Activated CD4-positive, alpha-beta T cell treated with anti-CD3 and anti-CD28 coated beads, Interleukin-2, amount 50 U/mL, for 4 hours (primary cell): Measurements from ENCODE around the gene CACFD1.

Source experiments
- DNase-seq, 2 experiments: peaks; one replicate each; pipeline ENCODE4 v3.0.0-alpha.2; 2020

The CACFD1 gene

DNA sequence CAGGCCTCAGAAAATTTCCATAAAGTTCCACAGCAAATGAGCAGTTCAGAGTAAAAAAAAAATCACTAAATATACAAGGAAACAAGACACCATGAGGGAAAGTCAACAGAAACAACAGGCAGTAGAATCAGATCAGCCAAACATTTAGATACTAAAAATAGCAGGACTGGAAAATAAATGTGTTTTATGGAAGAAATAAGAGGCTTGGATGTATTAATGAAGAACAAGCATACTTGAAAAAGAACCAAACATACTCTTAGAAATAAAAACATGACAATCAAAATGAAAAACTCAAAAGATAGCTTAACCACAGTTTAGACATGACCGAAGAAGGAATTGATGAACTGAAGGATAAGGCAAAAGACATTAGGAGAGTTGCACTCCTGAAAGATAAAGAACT is 42.3 kb downstream of the CACFD1 start:
- DNase-seq, result no peak

DNA sequence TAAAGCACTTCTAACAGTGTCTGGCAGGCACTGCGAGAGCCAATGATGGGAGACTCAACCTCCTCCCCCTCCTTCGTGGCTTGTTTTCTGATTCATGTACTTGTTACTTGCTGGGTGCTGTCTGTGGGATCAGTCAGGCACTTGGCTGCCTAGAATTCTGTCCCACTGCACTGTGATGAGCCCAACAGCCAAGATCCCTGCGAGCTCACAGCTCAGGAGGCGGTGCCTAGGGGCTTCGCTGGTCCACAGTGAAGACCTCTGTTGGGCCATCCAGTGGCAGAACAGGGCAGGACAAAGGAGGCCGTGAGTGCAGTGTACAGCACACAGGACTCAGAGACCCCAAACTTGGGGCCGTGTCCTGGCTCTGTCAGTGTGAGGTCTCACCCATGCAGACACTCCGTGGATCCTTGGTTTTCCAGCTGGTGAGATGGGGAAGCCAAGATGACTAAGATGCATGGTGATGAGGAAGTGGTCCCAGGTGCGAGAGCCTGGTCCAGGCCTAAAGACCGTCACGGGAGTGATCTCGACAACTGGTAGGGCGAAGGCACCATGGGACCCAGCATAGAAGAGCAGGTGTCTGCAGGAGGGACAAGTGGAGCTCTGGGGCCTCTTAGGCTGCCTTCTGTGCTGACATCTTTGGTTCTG is 45.5 kb downstream of the CACFD1 start:
- no peak for DNase-seq

DNA sequence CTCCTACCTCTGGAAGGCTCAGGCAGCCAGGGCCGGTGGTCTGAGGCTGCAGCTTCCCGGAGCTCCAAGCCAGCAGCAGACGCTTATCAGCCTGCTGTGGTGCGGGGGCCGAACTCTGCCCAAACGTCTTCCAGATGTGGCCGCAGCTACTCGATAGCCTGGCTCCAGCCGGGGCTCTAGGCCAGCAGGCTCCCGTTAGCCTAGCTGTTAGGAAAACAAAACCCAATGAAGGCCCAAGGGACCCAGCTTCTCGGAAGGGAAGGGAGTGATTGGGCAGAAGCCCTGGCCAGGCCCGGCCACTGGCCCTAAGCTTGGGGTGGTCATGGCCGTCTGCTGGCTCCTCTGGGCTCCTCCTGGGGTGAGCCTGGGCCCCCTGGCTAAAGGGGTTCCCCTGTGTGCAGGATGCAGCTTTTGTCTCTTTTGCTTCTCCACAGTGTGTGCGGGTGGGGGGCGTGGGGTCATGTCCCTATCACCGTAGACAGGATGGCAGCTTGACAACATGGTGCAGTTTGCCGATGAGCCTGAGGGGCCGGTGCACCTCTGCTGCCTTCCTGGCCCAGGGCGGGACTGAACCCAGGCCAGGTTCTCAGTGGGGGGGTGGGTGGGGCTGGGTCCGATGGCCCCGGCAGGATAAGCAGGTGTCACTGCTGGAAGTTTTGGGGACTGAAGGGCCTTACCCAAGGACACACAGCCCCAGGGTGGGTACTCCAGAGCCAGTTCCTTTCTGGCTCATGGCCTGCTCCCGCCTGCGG is 46.3 kb downstream of the CACFD1 start:
- DNase-seq, result no peak

DNA sequence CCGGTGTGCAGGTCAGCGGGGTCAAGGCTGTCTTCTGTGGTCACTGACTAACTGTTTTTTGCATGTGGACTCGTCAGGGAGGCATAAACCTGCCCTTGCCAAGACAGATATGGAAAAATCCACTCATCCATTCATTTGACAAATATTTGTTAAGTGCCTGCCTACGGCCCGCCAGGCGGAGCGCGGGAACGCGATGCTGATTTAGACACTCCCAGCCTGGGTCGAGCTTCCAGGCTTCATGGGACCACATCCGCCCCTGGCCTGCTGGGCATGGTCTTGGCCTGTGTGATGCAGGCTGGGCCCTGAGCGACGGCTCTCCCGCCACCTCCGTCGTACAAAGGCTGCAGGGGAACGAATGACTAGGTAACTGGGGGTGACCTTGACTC is 46.9 kb downstream of the CACFD1 start:
- DNase-seq, result no peak

DNA sequence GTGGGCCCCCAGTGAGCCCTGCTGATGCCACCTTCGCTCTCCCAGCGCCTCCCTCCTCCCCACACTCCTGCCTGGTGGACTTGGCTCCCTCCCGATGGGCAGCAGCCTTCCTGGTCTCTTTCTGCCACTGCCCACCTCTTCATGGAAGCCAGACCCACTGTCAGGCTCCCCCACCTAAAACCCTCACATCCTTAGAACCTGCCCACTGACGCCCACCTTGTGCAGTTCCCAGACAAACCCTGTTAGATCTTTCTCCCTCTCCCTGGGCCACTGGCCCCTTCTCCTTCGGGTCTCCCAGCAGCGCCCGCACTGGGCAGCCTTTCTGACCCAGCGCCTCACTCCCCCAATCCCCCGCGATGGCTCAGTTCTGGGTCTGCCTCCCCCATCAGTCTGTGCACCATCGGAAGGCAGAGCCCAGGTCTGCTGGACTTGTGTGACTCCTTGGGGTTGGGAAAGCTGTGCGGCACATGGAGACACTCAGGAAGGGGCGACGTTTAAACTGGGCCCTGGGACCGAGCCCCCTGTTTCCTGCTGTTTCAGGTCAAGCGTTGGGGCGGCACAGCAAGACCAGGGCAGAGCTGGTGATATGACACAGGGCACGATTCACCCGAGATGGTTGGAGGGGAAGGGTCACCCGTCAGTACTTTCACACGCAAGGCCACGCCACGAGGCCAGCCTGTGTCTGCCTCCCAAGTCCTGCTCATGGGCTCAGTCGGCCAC is 47.6 kb downstream of the CACFD1 start:
- DNase-seq, result no peak

DNA sequence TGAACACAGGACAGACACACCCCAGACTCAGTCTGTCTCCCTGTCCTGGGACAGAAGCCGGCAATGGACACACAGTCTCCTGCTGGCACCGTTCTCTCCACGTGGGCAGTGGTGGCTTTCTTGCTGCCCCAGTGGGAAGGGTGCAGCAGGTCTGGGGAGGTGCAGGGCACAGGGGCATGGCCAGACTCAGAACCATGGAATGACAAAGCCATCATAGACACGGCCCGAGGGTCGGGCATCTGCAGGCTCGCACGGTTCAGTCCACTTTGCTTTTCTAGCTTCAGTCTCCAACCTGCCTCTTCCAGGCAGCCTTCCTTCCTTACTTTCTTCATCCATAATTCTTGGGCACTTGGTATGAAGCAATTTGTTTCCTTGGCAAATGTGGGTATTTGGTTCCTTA is 48.3 kb downstream of the CACFD1 start:
- DNase-seq, result no peak

DNA sequence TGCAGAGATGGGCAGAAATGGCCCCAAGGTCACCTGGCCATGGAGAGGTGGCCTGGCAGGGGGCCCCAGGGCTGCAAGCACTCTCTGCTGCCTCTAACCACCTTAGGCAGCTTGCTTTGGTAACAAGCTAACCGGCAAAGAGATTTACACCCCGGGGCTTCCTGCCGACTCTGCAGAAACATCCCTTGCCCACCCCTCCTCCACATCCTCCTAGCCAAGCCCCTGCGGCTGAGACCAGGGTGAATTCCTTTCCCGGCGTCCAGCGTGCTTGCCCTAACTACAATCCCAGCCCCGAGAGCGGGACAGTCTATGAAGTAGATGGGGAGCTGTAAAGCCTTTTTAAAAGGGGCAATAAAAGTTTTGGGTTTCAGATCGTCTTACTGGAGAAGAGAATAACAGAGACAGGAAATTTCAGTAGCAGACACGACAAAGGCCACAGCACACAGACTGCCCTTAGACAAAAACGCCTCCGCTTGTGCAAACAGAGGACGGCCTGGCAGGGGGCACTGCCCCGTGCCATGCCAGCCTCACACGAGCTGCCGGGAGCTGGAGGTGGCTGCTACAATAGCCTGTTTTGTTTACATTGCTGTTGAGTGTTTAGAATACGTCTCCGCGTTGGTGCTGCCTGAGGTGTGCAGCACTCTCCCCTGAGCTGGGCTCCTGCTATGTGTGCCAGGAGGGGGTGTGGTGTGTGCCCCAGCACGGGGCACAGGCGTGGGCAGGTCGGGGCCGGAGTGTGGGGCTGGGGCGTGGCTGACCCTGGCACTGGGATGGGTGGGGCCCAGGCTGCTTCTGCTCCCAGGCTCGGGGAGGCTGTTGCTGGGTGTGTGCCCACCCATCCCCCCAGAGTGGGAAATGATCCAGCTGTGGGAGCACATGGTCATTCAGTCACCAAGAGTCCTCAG is 49.7 kb downstream of the CACFD1 start:
- no peak for DNase-seq

DNA sequence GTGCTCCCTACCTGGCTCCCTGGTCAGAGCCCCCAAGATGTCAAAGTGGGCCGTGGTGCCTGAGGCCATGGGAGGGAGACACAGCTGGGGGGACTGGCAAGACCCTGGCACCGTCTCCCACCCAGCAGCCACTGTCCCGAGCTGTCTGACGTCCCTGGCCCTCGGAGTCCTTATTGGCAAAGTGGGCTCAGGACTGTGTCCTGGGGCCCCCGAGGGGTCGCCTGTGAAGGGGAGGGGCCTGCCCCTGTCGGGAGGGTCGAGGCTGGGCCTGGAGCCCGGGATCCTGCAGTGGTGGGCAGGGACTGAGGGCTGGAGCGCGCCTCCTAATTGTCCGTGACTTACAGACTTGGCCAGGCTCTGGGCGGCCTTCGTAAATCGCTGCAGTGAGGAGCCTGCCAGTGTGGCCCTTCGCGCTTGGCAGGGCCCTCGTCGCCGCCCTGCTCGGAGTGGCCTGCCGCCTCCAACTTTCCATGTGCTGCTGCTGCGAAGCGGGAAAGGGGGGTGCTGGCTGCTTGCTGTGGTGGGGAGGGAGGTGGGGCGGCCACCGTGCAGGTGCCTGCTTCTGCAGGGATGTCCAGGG is 51.2 kb downstream of the CACFD1 start:
- DNase-seq, result no peak

DNA sequence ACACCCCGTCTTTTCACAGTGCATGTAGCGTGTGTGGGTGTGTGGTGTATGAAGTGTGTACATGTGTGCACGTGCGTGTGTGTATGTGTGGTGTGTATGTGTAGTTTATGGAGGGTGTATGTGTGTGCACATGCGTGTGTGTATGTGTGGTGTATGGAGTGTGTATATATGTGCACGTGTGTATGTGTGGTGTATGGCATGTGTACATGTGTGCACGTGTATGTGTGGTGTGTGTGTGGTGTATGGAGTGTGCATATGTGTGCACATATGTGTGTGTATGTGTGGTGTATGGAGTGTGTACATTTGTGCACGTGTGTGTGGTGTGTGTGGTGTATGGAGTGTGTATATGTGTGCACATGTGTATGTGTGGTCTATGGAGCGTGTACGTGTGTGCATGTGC is 51.8 kb downstream of the CACFD1 start:
- DNase-seq, result no peak

DNA sequence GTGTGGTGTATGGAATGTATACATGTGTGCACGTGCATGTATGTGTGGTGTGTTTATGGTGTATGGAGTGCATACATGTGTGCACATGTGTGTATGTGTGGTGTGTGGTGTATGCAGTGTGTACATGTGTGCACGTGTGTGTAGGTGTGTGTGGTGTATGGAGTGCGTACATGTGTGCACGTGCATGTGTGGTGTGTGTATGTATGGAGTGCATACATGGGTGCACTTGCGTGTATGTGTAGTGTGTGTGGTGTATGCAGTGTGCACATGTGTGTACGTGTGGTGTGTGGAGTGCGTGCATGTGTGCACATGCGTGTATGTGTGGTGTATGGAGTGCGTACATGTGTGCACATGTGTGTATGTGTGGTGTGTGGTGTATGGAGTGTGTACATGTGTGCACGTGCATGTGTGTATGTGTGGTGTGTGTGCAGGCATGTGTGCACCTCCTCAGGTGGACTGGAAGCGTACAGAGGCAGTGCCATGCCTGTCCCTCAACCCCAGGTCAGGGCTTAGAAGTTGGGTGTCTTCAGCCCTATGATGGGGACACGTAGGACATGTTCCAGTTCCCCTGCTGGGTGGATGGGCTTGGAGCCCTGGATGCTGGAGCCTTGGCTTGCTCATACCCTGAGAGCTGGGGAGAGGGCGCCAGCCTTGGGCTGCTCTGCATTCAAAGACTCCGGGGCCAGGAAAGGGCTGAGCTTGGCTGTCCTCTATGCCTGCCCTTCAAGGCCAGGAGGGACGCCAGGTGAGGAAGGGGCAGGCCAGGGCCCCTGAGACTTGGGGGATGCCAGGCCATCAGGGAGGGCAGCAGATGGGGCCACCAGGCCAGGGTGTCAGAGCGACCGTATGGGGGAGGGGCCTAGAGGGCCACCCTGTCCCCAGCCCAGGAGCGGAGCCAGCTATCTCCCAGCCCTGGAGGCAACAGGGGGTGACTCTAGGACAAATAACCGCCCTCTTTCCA is 52.8 kb downstream of the CACFD1 start:
- no peak for DNase-seq

DNA sequence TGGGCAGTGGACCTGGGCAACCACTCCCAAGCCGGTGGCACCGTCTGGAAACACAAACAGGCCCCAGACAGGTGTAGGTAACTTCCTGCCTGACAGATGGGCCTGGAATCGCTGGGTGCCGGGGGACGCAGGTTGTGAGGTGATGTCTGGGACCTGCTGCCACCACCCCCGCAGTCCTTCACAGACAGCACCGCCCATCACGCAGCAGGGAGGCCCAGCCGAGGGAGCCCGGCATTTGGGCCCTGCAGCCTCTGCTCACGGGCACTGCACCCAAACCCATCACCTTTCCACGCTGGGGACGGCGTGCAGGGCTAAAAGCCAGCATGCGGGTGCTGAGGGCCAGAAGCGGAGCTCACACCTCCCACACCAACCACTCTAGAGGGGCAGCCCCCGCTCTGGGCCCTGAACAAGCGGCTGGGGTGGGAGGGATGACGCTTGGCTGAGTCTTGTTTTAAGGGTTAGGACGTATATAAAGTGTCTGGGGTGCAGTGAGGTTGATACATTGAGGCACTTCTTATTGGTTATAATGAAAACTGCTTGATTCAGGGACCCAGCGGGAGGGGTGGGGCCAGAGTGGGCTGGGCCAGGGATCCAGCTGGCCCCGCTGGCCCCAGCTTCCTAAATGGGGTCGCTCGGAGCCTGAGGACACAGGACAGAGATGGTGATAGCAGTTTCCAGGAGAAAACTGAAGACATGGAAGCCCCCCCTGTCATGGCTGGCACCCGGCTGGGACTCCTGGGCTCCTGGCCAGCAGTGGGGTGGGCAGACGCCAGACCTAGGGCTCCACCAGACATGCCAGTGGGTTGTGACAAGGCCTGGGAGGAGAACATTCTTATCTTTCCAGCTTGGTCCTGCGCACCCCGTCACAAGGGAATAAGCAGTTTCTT is 53.7 kb downstream of the CACFD1 start:
- no peak for DNase-seq

DNA sequence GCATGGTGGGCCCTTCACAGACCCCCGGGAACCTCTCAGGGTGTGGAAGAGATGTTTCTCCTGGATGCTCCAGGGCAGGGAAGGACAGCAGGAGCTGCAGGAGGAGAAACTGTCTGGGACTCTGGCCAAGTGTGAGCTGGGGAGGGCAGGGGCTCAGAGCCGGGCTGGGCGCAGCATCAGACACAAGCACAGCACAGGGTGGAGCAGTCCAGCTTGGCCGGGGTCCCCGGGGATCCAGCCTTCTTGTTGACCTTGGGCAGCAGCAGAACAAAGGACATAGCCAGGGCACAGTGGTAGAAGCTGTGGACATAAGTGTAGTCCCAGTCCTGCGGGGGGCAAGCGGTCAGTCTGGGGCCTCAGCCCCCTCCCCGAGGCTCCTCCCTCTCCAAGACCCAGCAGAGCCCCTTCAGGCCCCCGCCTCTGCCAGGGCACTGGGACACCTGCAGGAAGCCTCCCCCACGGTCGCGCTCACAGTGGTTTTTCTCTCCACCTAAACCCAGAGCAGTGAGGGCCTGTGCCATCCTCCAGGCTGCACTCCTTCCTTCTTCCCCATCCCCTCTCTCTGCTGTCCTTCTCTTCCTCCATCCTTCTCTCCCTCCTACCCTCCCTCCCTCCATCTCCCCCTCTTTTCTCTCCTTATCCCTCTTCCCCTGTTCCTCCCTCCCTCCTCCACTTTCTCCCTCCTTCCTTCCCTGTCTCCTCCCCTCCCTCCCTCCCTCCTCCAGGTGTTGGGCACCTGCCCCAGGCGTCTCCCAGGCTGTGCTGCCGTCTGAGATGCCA is 54.9 kb downstream of the CACFD1 start:
- no peak for DNase-seq

DNA sequence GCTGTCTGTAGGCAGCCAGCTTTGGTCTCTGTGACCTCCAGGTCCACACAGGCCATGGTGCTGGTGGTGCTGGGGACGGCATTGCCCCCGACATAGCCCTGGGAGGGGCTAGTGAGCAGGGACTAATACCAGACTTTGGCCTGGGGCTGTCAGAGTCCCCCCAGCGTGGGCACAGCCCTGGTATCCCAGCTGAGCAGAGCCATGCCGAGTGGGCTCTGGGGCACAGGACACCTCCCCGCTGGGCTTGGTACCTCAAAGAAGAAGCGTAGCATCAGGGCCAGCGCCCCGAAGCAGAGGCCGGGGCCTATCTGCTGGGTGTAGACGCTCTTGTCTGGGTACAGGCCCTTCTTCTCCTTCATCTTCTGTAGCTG is 55.4 kb downstream of the CACFD1 start:
- DNase-seq, result no peak

DNA sequence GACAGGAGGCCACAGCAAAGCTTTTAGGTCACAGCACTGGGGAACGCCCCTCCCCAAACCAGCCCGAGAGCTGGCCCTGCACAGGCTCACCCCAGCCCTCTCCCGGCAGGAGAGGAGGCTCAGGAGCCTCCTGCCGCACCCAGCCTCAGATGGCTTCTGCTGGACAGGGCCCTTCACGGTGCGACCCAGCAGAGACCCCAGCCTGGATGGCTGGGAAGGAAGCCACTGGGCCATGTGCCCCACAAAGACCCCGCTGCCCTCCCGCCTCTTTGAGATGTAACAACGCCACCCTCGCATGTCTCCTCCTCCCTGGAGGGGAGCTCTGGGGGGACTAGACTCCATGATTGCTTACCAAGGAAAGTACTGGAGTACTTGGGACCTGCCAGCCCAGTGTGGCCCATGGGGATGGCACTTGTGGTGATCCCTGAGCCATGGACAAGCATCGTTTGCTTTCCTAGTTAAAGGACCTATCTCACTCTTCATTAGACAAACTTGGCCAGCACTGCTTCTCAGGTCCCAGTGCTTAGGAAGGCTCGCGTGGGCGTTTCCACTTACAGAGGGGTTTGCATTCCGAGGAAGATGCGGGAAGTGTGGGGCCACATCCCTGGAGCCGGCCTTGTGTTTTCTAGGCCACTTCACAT is 56.0 kb downstream of the CACFD1 start:
- no peak for DNase-seq

DNA sequence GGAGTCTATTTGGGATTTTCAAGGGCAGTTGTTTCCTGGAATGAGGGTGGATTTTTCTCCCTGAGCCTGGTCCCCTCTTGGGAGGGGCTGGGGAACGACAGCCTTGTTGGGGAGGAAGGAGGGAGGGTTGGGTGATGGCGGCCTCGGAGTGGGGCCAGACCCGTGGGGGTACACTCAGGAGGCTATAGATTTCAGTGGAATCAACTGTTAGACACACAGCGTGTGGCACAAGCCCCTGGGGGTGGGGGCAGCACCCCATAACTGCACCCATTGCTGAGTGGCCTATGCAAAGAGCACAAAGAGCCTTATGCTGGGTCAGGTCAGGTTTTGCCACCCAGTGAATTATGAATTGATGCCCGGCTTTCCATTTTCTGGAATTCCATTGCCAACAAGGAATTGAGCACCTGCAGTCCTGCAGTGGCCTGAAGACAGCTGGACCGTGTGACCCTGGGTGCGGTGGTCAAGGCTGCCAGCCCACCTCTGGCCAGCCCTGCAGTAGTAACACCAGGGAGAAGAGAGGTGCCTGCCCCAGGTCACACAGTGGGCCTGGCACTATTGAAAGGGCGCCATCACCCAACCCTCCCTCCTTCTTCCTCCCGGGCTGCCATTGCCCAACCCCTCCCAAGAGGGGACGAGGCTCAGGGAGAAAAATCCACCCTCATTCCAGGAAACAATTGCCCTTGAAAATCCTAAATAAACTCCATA is 56.6 kb downstream of the CACFD1 start:
- no peak for DNase-seq

DNA sequence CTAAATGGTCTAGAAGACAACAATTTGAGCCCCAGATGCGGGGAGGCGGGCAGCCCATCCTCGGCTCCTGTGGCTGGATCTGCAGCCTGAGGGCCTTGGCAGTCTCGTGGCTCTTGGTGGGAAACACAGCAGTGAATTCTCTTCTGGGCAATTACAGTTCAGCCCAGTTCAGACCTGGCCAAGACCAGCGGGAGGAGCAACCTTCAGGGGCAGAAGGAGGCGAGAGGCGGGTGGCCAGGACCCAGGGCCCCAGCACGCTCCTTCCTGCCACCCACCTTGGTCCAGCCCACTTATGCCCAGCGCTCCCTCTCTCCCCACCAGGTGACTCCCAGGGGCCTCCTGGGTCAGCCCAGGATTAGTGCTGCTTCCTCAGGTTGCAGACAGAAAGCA is 57.2 kb downstream of the CACFD1 start:
- no peak for DNase-seq

DNA sequence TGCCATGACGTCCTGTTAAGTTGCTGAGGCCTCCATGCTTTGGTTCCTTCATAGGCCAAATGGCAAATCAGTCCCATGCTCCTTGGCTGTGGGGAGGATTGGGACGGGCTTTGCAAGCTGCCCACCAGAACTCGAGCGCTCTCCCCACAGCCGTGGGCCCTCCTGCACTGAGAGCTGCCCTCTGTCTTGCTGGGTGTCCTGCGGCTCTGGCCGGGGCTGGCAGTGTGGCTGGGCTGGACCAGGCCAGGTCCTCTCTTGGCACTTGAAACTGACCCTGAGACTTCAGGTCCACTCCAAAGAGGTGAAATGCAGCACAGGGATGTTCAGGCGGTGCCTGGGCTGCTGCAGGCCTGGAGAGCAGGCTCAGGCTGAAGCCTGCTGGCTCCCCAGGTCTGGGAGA is 57.9 kb downstream of the CACFD1 start:
- no peak for DNase-seq

DNA sequence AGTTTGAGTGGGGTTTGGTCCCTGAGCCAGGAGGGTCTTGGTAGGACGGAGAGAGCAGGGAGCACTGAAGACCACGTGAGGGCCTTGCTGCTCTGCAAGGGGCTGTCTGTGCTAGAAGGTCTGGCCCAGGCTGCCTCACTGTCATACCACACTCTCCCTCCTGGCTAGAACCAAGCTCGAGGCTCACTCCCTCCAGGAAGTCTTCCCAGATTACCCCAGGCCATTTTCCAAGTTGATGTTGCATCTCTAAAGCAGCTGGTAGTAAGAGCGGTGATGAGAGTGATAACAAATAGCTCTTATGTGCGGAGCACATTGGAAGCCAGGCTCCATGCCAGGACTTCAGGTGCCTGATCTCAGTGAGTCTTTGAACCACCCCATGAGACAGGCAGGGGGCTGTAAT is 58.4 kb downstream of the CACFD1 start:
- no peak for DNase-seq
